Kidney (tissue), 14 donors: ENCODE data around the gene KRTAP9-6. TPM values are rescaled to one million over a fixed set of nuclear protein-coding genes. Genes with fewer than 3 reads are reported as not detected.
"Not testable (repeated sequence)": the region's sequence is repeated elsewhere in the genome, so short reads cannot be mapped to it uniquely, and the experiment has no call there.

Experiments
- DNase-seq, 5 donors: peaks; one replicate each; pipeline ENCODE4 v3.0.0-alpha.2; 2013 to 2020
- FAIRE-seq: peaks from 2 replicates; lab custom pipeline; 2012; peaks lifted over from hg19 to GRCh38; lab: Jason Lieb, UNC
- H3K27ac ChIP-seq, 2 donors: one replicate each; pipeline ENCODE4 v1.7.0; 2013; ENCODE audit warnings: low read depth in 2 of 2, low read length in 2 of 2, inconsistent platforms in 1 of 2
- H3K27me3 ChIP-seq: one replicate; pipeline ENCODE4 v1.7.1; 2013; ENCODE audit warnings: low read length, inconsistent platforms; ENCODE audit not compliant: control insufficient read depth, insufficient read depth
- H3K36me3 ChIP-seq, 3 donors: one replicate each; pipeline versions ENCODE4 v1.7.0 to v1.7.1; 2013; ENCODE audit warnings: low read length in 3 of 3, control low read depth in 1 of 3, inconsistent platforms in 1 of 3; ENCODE audit not compliant: insufficient read depth in 3 of 3, control insufficient read depth in 2 of 3
- H3K4me1 ChIP-seq, 3 donors: one replicate each; pipeline versions ENCODE4 v1.7.0 to v1.7.1; 2013; ENCODE audit warnings: low read length in 3 of 3, inconsistent platforms in 1 of 3, low read depth in 1 of 3; ENCODE audit not compliant: control insufficient read depth in 2 of 3, insufficient read depth in 2 of 3
- H3K4me3 ChIP-seq, 3 donors: one replicate each; pipeline versions ENCODE4 v1.7.0 to v1.8.1; 2013; ENCODE audit warnings: low read length in 3 of 3, control low read depth in 1 of 3, inconsistent platforms in 1 of 3
- H3K9ac ChIP-seq, 3 donors: one replicate each; pipeline versions ENCODE4 v1.7.0 to v1.7.1; 2013; ENCODE audit warnings: low read length in 3 of 3, control low read depth in 1 of 3, inconsistent platforms in 1 of 3
- H3K9me3 ChIP-seq, 3 donors: one replicate each; pipeline versions ENCODE4 v1.7.0 to v1.7.1; 2013; ENCODE audit warnings: low read length in 3 of 3, control low read depth in 1 of 3, inconsistent platforms in 1 of 3; ENCODE audit not compliant: control insufficient read depth in 2 of 3, insufficient read depth in 1 of 3
- CTCF ChIP-seq: IDR thresholded peaks from 3 replicates; pipeline ENCODE4 v1.5.1; 2012; ENCODE audit warnings: mild to moderate bottlenecking, moderate library complexity, borderline replicate concordance; ENCODE audit not compliant: insufficient read depth; ENCODE audit errors: extremely low read depth
- intact Hi-C: fragments of 100-400 bp; cut with DNase I; formaldehyde crosslinking; loops from one replicate; pipeline ENCODE4 v1.11.1; 2022
- polyA plus RNA-seq: library from polyadenylated mRNA; stranded (reverse); fragments of 350-450 nt; fragmentation: Illumina TruSeq; extraction: RNeasy Lipid Tissue Mini Kit (QIAGEN cat#74804); gene quantifications from one replicate; pipeline ENCODE4 v1.2.3, GENCODE V29; 2014; ENCODE audit warnings: low read depth, low replicate concordance; ENCODE audit not compliant: insufficient read depth
- total RNA-seq: library from RNA; stranded (reverse); fragmentation: NEBNext Ultra II Directional; extraction: Animal tissue kit (Norgen Biotek cat#: 25700); gene quantifications from one replicate; pipeline ENCODE4 v1.2.1, GENCODE V29; 2021
- donor health status: control.
- donor health status: control.
- donor health status: control.
- donor health status: control.
- donor health status: control.
- donor health status: DM: yes; HTN: yes; CAD: no.
- donor health status: Normal renal cell carcinoma (clear cell type).

Gene KRTAP9-6
- total and polyA plus RNA-seq, 2 donors from 2014 or later: not detected

- Histone ChIP-seq H3K9ac (no peak overlapping the region), H3K4me1 (no peaks in the 10 kb centered on the region), H3K27me3 (no peaks in the 10 kb centered on the region), H3K36me3 (no peaks in the 10 kb centered on the region), H3K4me3 (no peak overlapping the region), H3K9me3 (no peaks in the 10 kb centered on the region), H3K27ac (no peak overlapping the region)
- FAIRE-seq (no peak), DNase-seq (no peak)
- intact Hi-C loops: no loop called here
- no peak for TF ChIP-seq CTCF
Observed at GRCh38 chr17:41226051-41226450, 39.1 kb upstream of the KRTAP9-6 start.

- DNase-seq: peak in 1 of 5 donors; percentile 53
- H3K27me3 ChIP-seq, FAIRE-seq, H3K9ac ChIP-seq, H3K27ac ChIP-seq, intact Hi-C loops, H3K4me3 ChIP-seq, H3K4me1 ChIP-seq, H3K9me3 ChIP-seq, H3K36me3 ChIP-seq: not testable (repeated sequence)
Observed at GRCh38 chr17:41226598-41227095, 38.5 kb upstream of the KRTAP9-6 start, which contains the start of gene KRTAP9-2. KRTAP9-2 (plus strand) TSS chr17:41226648; CDS start chr17:41226655, 7 bp downstream.

- Histone ChIP-seq H3K9me3 (no peaks in the 10 kb centered on the region), H3K27me3 (no peaks in the 10 kb centered on the region), H3K4me3 (no peak overlapping the region), H3K27ac (no peak overlapping the region), H3K36me3 (no peaks in the 10 kb centered on the region), H3K9ac (no peak overlapping the region), H3K4me1 (no peaks in the 10 kb centered on the region)
- no peak for DNase-seq
- no peak for TF ChIP-seq CTCF
- FAIRE-seq: no peak
- intact Hi-C loops: no loop called here
Observed at GRCh38 chr17:41230094-41230493, 35.1 kb upstream of the KRTAP9-6 start.

- Histone ChIP-seq H3K36me3 (no peaks in the 10 kb centered on the region), H3K9ac (no peak overlapping the region), H3K4me1 (no peaks in the 10 kb centered on the region), H3K27ac (no peak overlapping the region), H3K27me3 (no peaks in the 10 kb centered on the region), H3K4me3 (no peak overlapping the region), H3K9me3 (no peaks in the 10 kb centered on the region)
- intact Hi-C loops: no loop called here
- DNase-seq (no peak), FAIRE-seq (no peak)
- TF ChIP-seq CTCF: no peak
Observed at GRCh38 chr17:41231731-41232130, 33.4 kb upstream of the KRTAP9-6 start.

GRCh38 chr17:41232399-41233105 lies 32.6 kb upstream of the KRTAP9-6 start, which contains the start of gene KRTAP9-3:
KRTAP9-3 (plus strand) TSS chr17:41232449; CDS start chr17:41232502, 53 bp downstream.
- H3K36me3 ChIP-seq, H3K4me1 ChIP-seq, H3K9ac ChIP-seq, H3K27me3 ChIP-seq, H3K4me3 ChIP-seq, H3K27ac ChIP-seq, FAIRE-seq, H3K9me3 ChIP-seq, intact Hi-C loops: not testable (repeated sequence)
- peak in 1 of 5 donors; percentile 52 for DNase-seq

GRCh38 chr17:41237116-41237515 lies 28.1 kb upstream of the KRTAP9-6 start:
- H3K9me3 ChIP-seq, FAIRE-seq, H3K27ac ChIP-seq, H3K4me1 ChIP-seq, DNase-seq, intact Hi-C loops, H3K27me3 ChIP-seq, H3K36me3 ChIP-seq, H3K4me3 ChIP-seq, H3K9ac ChIP-seq: not testable (repeated sequence)
